SKM-1 (cell line): ENCODE measurements around the gene SUPT20HL2.
"Not testable (repeated sequence)": the region's sequence is repeated elsewhere in the genome, so short reads cannot be mapped to it uniquely, and the experiment has no call there.

Experiments used
- DNase-seq: peaks from one replicate; lab custom pipeline; 2025; ENCODE audit not compliant: unreplicated experiment; lab: John Stamatoyannopoulos, UW

Gene SUPT20HL2

GRCh38 chrX:24314019-24314635 lies at the start of gene SUPT20HL2:
Gene SUPT20HL2, minus strand, starts transcription at chrX:24314069. Its CDS starts 754 bp downstream, at chrX:24313315.
- no peak for DNase-seq

GRCh38 chrX:24362089-24362745 lies 48.3 kb upstream of the SUPT20HL2 start:
- DNase-seq: not testable (repeated sequence)

- no peak for DNase-seq
Observed at GRCh38 chrX:24360272-24360671, 46.4 kb upstream of the SUPT20HL2 start, which contains the start of gene SUPT20HL1. Gene SUPT20HL1, plus strand, starts transcription at chrX:24360639. Its CDS starts 2,122 bp downstream, at chrX:24362761.

- no peak for DNase-seq
Observed at GRCh38 chrX:24357106-24357505, 43.2 kb upstream of the SUPT20HL2 start.

- DNase-seq: no peak
Observed at GRCh38 chrX:24355095-24355494, 41.2 kb upstream of the SUPT20HL2 start.

- DNase-seq: no peak
Observed at GRCh38 chrX:24350217-24350616, 36.3 kb upstream of the SUPT20HL2 start.

GRCh38 chrX:24347881-24348280 lies 34.0 kb upstream of the SUPT20HL2 start:
- DNase-seq: no peak

- no peak for DNase-seq
Observed at GRCh38 chrX:24343719-24344118, 29.9 kb upstream of the SUPT20HL2 start.

GRCh38 chrX:24341795-24342194 lies 27.9 kb upstream of the SUPT20HL2 start:
- DNase-seq: no peak

- DNase-seq: no peak
Observed at GRCh38 chrX:24340501-24340900, 26.6 kb upstream of the SUPT20HL2 start.

GRCh38 chrX:24339911-24340310 lies 26.0 kb upstream of the SUPT20HL2 start:
- no peak for DNase-seq

- no peak for DNase-seq
Observed at GRCh38 chrX:24335871-24336270, 22.0 kb upstream of the SUPT20HL2 start.

GRCh38 chrX:24334461-24334860 lies 20.6 kb upstream of the SUPT20HL2 start:
- no peak for DNase-seq

- no peak for DNase-seq
Observed at GRCh38 chrX:24333371-24333770, 19.5 kb upstream of the SUPT20HL2 start.

- DNase-seq: no peak
Observed at GRCh38 chrX:24332878-24333277, 19.0 kb upstream of the SUPT20HL2 start.

GRCh38 chrX:24325231-24325630 lies 11.4 kb upstream of the SUPT20HL2 start:
- no peak for DNase-seq

GRCh38 chrX:24321741-24322395 lies 8.0 kb upstream of the SUPT20HL2 start:
- DNase-seq: no peak

GRCh38 chrX:24317567-24317966 lies 3.7 kb upstream of the SUPT20HL2 start:
- DNase-seq: no peak

- DNase-seq: no peak
Observed at GRCh38 chrX:24316111-24316510, 2.2 kb upstream of the SUPT20HL2 start.

- not testable (repeated sequence) for DNase-seq
Observed at GRCh38 chrX:24312249-24312607, 1.6 kb downstream of the SUPT20HL2 start.

GRCh38 chrX:24311507-24312248 lies 2.2 kb downstream of the SUPT20HL2 start:
- not testable (repeated sequence) for DNase-seq
